ENCODE data around the gene DISC1.

DNA sequence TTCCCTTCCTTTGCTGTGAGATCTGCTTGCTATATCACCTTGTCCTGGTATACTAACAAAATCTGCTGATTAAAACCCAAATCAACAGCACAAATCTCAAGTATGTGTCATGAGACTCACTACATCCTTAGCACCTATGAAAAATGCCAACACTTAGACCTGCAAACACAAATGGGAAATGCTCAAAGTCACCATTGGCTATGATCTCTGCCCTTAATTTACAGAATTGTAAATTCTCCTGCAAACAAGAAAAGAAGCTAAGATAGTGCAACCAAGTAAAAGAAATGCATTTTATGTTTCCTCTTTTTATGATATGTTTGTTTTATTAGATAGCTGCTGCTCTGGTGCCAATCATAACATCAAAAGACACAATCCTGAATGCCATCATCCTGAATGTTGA, 80.8 kb downstream of the DISC1 start:
- TF ChIP-seq CTCF (IDR thresholded peaks at IDR 0.05) (no peak), POLR2A (IDR thresholded peaks at IDR 0.05) (no peak)

Data from vagina (tissue), 2 donors.